PC-3 (cell line): ENCODE measurements around the gene BAZ2A. TPM values are rescaled to one million over a fixed set of nuclear protein-coding genes. Genes with fewer than 3 reads are reported as not detected.

Experiments used
- ATAC-seq: fragments of 200-7000 bp; cut with Tn5 transposase; 2 replicates; pipeline ENCODE4 v1.9.1; 2020; ENCODE audit warnings: mild to moderate bottlenecking, moderate library complexity
- BruUV-seq: library from RNA; stranded (reverse); fragments of 400-500 nt; replicated peaks from 2 replicates; lab custom pipeline; 2021; lab: Mats Ljungman, UMichigan
- CTCF ChIA-PET: fragments of 300-600 bp; sonication (Branson Sonifier 250); formaldehyde crosslinking; loops from one replicate; lab custom pipeline; 2022; ENCODE audit warnings: antibody characterized with exemption; lab: Charles Lee
- POLR2A ChIA-PET: fragments of 300-600 bp; sonication (Branson Sonifier 250); formaldehyde crosslinking; loops from one replicate; lab custom pipeline; 2022; ENCODE audit warnings: antibody characterized with exemption; ENCODE audit not compliant: unreplicated experiment; lab: Charles Lee
- DNase-seq: peaks from one replicate; pipeline ENCODE4 v3.0.0-alpha.2; 2015
- H2AFZ ChIP-seq: fragments of 300-600 bp; sonication (generic); 2 replicates; pipeline ENCODE4 v1.6.0; 2016; ENCODE audit warnings: antibody characterized with exemption, low read length
- H3F3A ChIP-seq: fragments of 300-600 bp; sonication (generic); one replicate; pipeline ENCODE4 v1.6.0; 2017; ENCODE audit warnings: antibody characterized with exemption, low read length, control low read depth, mild to moderate bottlenecking; ENCODE audit not compliant: unreplicated experiment
- H3K27ac ChIP-seq: fragments of 300-600 bp; sonication (generic); 2 replicates; pipeline ENCODE4 v1.5.1; 2016; ENCODE audit warnings: mild to moderate bottlenecking, low read length
- H3K27me3 ChIP-seq: fragments of 300-600 bp; sonication (generic); 2 replicates; pipeline ENCODE4 v1.6.1; 2016; ENCODE audit warnings: low read length, mixed read lengths
- H3K36me3 ChIP-seq: fragments of 300-600 bp; sonication (generic); 2 replicates; pipeline ENCODE4 v1.6.1; 2016; ENCODE audit warnings: low read depth, mixed run types, low read length, mixed read lengths
- H3K4me1 ChIP-seq: fragments of 300-600 bp; sonication (generic); 2 replicates; pipeline ENCODE4 v1.5.1; 2016; ENCODE audit warnings: low read length; ENCODE audit not compliant: insufficient read depth
- H3K4me2 ChIP-seq: fragments of 300-600 bp; sonication (generic); 2 replicates; pipeline ENCODE4 v1.6.0; 2016; ENCODE audit warnings: low read length
- H3K4me3 ChIP-seq: fragments of 300-600 bp; sonication (generic); 2 replicates; pipeline ENCODE4 v1.5.1; 2016; ENCODE audit warnings: mild to moderate bottlenecking, low read length, mixed read lengths
- H3K79me2 ChIP-seq: fragments of 300-600 bp; sonication (generic); 2 replicates; pipeline ENCODE4 v1.6.1; 2017; ENCODE audit warnings: low read length, mixed read lengths
- H3K9ac ChIP-seq: fragments of 300-600 bp; sonication (generic); 2 replicates; pipeline ENCODE4 v1.6.0; 2016; ENCODE audit warnings: mild to moderate bottlenecking, low read length
- H3K9me2 ChIP-seq: fragments of 300-600 bp; sonication (generic); replicated peaks from 2 replicates; pipeline ENCODE4 v1.6.1; 2016; ENCODE audit warnings: mixed run types, low read length, mixed read lengths
- H3K9me3 ChIP-seq: fragments of 300-600 bp; sonication (generic); 2 replicates; pipeline ENCODE4 v1.6.1; 2016; ENCODE audit warnings: low read length, mixed read lengths
- H4K20me1 ChIP-seq: fragments of 300-600 bp; sonication (generic); 2 replicates; pipeline ENCODE4 v1.6.1; 2016; ENCODE audit warnings: low read length, mixed read lengths
- CTCF ChIP-seq: fragments of 300-600 bp; sonication (generic); conservative IDR thresholded peaks from 2 replicates; pipeline ENCODE4 v1.5.1; 2017; ENCODE audit warnings: antibody characterized with exemption, low read depth, mild to moderate bottlenecking, low read length
- EZH2 ChIP-seq: fragments of 300-600 bp; sonication (generic); IDR thresholded peaks from one replicate; pipeline ENCODE4 v1.6.1; 2017; ENCODE audit warnings: antibody characterized with exemption, mild to moderate bottlenecking, low read length; ENCODE audit not compliant: unreplicated experiment
- EZH2phosphoT487 ChIP-seq: fragments of 300-600 bp; sonication (generic); IDR thresholded peaks from 2 replicates; pipeline ENCODE4 v1.6.1; 2018; ENCODE audit warnings: mild to moderate bottlenecking, antibody characterized with exemption, low read length, borderline replicate concordance
- intact Hi-C: fragments of 100-400 bp; cut with micrococcal nuclease; formaldehyde crosslinking; loops from 2 replicates; pipeline ENCODE4 v1.9.0; 2023
- total RNA-seq: library from RNA; depleted of rRNA; stranded (reverse); fragments of >200 nt; gene quantifications from 2 replicates; pipeline ENCODE4 v1.2.3, GENCODE V29; 2014

Gene BAZ2A
- total RNA-seq, 1 experiment from 2014 or later = 33.8 TPM

DNA sequence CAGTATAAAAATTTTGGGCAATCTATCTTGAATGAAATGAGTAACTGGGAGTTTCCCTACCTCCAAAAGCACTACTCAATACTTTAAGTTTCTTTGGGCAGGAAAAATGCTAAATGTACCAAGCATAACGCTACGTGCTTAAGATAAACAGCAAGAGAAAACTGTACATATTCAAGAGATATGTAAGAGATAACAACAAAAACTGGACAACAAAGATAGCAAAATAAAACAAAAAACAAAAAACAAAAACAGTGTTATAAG lies 38.0 kb upstream of the BAZ2A start:
- peaks cover 30% of the 10 kb centered on the region for H4K20me1 ChIP-seq
- no peak overlapping the region for H3K27ac ChIP-seq
- DNase-seq = no peak
- H3K9me2 ChIP-seq = no peaks in the 10 kb centered on the region
- POLR2A ChIA-PET = interaction anchor here (1.1 kb wide), 1 partner anchor 32 kb away, joined by 3 read pairs; no protein-coding TSS in a partner anchor
- no peak overlapping the region for H3K4me3 ChIP-seq
- peaks cover 15% of the 10 kb centered on the region for H3K4me1 ChIP-seq
- ATAC-seq = no peak
- peaks cover 90% of the 10 kb centered on the region for H3K36me3 ChIP-seq
- BruUV-seq = no TSS peak
- no peak overlapping the region for H3K9ac ChIP-seq
- H3K4me2 ChIP-seq = no peak overlapping the region
- intact Hi-C loops = no loop called here
- H3K9me3 ChIP-seq = no peaks in the 10 kb centered on the region
- H3K27me3 ChIP-seq = no peaks in the 10 kb centered on the region
- CTCF ChIA-PET = no interaction called here
- H3F3A ChIP-seq = peaks cover 4% of the 10 kb centered on the region
- TF ChIP-seq EZH2phosphoT487 (no peak), CTCF (no peak), EZH2 (no peak)
- no peak overlapping the region for H2AFZ ChIP-seq
- peaks cover 66% of the 10 kb centered on the region for H3K79me2 ChIP-seq

DNA sequence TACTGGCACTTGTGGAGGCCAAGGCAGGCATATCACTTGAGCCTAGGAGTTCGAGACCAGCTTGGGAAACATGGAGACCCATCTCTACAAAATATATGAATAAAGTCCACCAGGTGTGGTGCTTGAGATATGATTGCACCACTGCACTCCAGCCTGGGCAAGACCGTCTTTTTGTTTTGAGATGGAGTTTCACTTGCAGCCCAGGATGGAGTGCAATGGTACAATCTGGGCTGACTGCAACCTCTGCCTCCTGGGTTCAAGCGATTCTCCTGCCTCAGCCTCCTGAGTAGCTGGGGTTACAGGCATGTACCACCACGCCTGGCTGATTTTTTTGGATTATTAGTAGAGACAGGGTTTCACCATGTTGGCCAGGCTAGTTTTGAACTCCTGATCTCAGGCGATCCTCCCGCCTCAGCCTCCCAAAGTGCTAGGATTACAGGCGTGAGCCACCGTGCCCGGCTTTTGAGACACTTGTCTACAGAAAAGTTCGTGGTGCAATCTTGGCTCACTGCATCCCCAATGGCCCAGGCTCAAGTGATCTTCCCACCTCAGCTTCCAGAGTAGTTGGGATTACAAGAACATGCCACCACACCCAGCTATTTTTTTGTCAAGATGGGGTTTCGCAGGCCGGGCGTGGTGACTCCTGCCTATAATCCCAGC lies 32.0 kb upstream of the BAZ2A start:
- ATAC-seq (no peak; the same call in 1 of the 2 replicates), DNase-seq (no peak)
- Histone ChIP-seq H4K20me1 (no peaks in the 10 kb centered on the region; the same call in 1 of the 2 replicates), H3K9ac (no peak overlapping the region), H3K9me3 (no peaks in the 10 kb centered on the region), H3F3A (peaks cover 8% of the 10 kb centered on the region), H3K79me2 (peaks cover 10% of the 10 kb centered on the region; the same call in 1 of the 2 replicates), H3K4me2 (no peak overlapping the region), H3K36me3 (peaks cover 41% of the 10 kb centered on the region), H3K4me3 (no peak overlapping the region), H3K27me3 (no peaks in the 10 kb centered on the region), H3K4me1 (peaks cover 11% of the 10 kb centered on the region), H3K27ac (no peak overlapping the region), H2AFZ (no peak overlapping the region), H3K9me2 (no peaks in the 10 kb centered on the region)
- intact Hi-C loops = no loop called here
- ChIA-PET POLR2A (interaction anchor here (0.7 kb wide), 1 partner anchor 25 kb away, joined by 5 read pairs; no protein-coding TSS in a partner anchor), CTCF (no interaction called here)
- no peak for TF ChIP-seq EZH2
- TF ChIP-seq CTCF = no peak
- no peak for TF ChIP-seq EZH2phosphoT487
- BruUV-seq = no TSS peak

DNA sequence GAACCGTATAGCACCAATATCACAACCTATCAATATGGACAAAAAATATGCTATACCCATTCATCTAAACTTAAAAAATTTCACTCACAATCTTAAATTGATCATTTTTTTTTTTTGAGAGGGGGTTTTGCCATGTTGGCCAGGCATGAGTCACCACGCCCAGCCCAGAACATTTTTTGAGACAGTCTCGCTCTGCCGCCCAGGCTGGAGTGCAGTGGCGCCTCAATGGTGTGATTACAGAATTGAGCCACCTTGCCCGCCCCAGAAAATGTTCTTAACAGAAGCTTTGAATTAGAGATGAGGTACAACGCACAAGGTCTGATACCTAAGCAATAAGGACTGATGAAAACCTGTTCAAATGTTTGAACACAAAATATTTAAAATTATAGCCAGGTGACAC lies 31.4 kb upstream of the BAZ2A start:
- CTCF ChIA-PET = no interaction called here
- Histone ChIP-seq H3K4me1 (peaks cover 11% of the 10 kb centered on the region), H3K9me2 (no peaks in the 10 kb centered on the region), H2AFZ (no peak overlapping the region), H3K27me3 (no peaks in the 10 kb centered on the region), H3K9ac (no peak overlapping the region), H3K9me3 (no peaks in the 10 kb centered on the region), H3K79me2 (peaks cover 5% of the 10 kb centered on the region; the same call in 1 of the 2 replicates), H3K4me2 (no peak overlapping the region), H4K20me1 (no peaks in the 10 kb centered on the region; the same call in 1 of the 2 replicates), H3K36me3 (peaks cover 35% of the 10 kb centered on the region), H3K27ac (no peak overlapping the region), H3K4me3 (no peak overlapping the region), H3F3A (peaks cover 8% of the 10 kb centered on the region)
- POLR2A ChIA-PET = interaction anchor here (0.7 kb wide), 1 partner anchor 25 kb away, joined by 5 read pairs; no protein-coding TSS in a partner anchor
- TF ChIP-seq EZH2phosphoT487 = no peak
- no peak for TF ChIP-seq EZH2
- TF ChIP-seq CTCF = no peak
- no TSS peak for BruUV-seq
- ATAC-seq = no peak
- intact Hi-C loops = no loop called here
- no peak for DNase-seq
